ENCODE results near the gene GPR12.

GRCh38 chr13:26747706-26748105, 12.9 kb downstream of the GPR12 start:
- no peak for TF ChIP-seq CTCF (conservative IDR thresholded peaks at IDR 0.05; ENCODE audit: low read depth, low read length)
- TF ChIP-seq POLR2A (IDR thresholded peaks at IDR 0.05; ENCODE audit: low read depth, low read length) = no peak
- TF ChIP-seq MXI1 (IDR thresholded peaks at IDR 0.05; ENCODE audit: borderline replicate concordance, low read depth, low read length) = no peak
- TF ChIP-seq RFX5 (IDR thresholded peaks at IDR 0.05; ENCODE audit: low read depth, low read length) = no peak

Data from IMR-90 (cell line).